ENCODE measurements around the gene TRABD.

DNA sequence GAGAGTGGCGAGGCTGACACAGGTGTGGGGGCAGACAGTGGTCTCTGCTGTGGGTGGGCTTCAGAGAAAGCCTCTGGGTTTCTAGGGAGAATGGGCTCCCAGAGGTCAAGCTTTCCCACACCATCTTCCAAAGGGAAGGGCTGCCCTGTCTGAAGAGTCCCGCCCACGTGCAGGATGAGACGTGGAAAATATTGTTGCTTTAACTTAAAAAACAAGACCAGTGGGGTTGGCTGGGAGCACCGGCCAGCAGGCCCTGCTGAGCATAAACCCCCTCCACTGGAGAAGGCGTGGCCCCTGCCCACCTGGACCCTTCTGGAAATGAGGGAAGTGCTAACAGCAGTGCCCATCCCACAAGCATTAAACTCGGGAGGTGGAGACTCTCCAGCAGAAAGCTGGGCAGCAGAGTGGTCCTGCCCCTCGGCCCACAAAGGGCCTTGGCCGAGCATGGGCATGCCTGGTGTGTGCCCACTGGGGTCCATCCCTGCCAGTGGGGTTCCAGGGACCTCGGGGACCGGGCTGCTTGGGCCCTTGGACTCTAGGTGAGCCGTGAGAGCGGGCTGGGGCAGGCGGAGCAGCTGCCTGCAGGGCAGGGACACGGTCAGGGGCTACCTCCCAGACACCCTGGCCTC lies 30.5 kb downstream of the TRABD start:
- TF ChIP-seq POLR2A (IDR thresholded peaks at IDR 0.05) (no peak), POLR2AphosphoS5 (IDR thresholded peaks at IDR 0.05) (no peak)
- TF ChIP-seq, protein P1, sequence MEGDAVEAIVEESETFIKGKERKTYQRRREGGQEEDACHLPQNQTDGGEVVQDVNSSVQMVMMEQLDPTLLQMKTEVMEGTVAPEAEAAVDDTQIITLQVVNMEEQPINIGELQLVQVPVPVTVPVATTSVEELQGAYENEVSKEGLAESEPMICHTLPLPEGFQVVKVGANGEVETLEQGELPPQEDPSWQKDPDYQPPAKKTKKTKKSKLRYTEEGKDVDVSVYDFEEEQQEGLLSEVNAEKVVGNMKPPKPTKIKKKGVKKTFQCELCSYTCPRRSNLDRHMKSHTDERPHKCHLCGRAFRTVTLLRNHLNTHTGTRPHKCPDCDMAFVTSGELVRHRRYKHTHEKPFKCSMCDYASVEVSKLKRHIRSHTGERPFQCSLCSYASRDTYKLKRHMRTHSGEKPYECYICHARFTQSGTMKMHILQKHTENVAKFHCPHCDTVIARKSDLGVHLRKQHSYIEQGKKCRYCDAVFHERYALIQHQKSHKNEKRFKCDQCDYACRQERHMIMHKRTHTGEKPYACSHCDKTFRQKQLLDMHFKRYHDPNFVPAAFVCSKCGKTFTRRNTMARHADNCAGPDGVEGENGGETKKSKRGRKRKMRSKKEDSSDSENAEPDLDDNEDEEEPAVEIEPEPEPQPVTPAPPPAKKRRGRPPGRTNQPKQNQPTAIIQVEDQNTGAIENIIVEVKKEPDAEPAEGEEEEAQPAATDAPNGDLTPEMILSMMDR (IDR thresholded peaks at IDR 0.05) = no peak
